CD4-positive, alpha-beta T cell treated with Interleukin-12 subunit alpha and Interleukin-12 subunit beta, for 1 hour (primary cell): Measurements from ENCODE around the gene FOXO1.

Source experiments
- DNase-seq: peaks from one replicate; pipeline ENCODE4 v3.0.0-alpha.2; 2020

The FOXO1 gene

GRCh38 chr13:40635315-40635995 is 31.0 kb downstream of the FOXO1 start:
- no peak for DNase-seq

- DNase-seq = no peak
Observed at GRCh38 chr13:40632915-40633314, 33.5 kb downstream of the FOXO1 start.

- no peak for DNase-seq
Observed at GRCh38 chr13:40631605-40632004, 34.8 kb downstream of the FOXO1 start.

- no peak for DNase-seq
Observed at GRCh38 chr13:40629678-40630384, 36.6 kb downstream of the FOXO1 start.

GRCh38 chr13:40626977-40627376 is 39.5 kb downstream of the FOXO1 start:
- no peak for DNase-seq

GRCh38 chr13:40626561-40626960 is 39.9 kb downstream of the FOXO1 start:
- no peak for DNase-seq

- DNase-seq = no peak
Observed at GRCh38 chr13:40624986-40625385, 41.5 kb downstream of the FOXO1 start.

GRCh38 chr13:40624383-40624782 is 42.1 kb downstream of the FOXO1 start:
- DNase-seq = peak; percentile 30

- no peak for DNase-seq
Observed at GRCh38 chr13:40622761-40623160, 43.7 kb downstream of the FOXO1 start.

GRCh38 chr13:40622246-40622645 is 44.2 kb downstream of the FOXO1 start:
- DNase-seq = no peak

GRCh38 chr13:40619479-40619814 is 47.0 kb downstream of the FOXO1 start:
- DNase-seq = no peak

GRCh38 chr13:40618581-40619478 is 47.6 kb downstream of the FOXO1 start:
- DNase-seq = no peak

- no peak for DNase-seq
Observed at GRCh38 chr13:40617801-40618356, 48.6 kb downstream of the FOXO1 start.

- DNase-seq = no peak
Observed at GRCh38 chr13:40615619-40616018, 50.8 kb downstream of the FOXO1 start.

GRCh38 chr13:40613914-40614313 is 52.5 kb downstream of the FOXO1 start:
- no peak for DNase-seq

GRCh38 chr13:40613192-40613818 is 53.1 kb downstream of the FOXO1 start:
- peak; percentile 77 for DNase-seq

GRCh38 chr13:40612041-40612440 is 54.4 kb downstream of the FOXO1 start:
- no peak for DNase-seq

- no peak for DNase-seq
Observed at GRCh38 chr13:40611635-40612034, 54.8 kb downstream of the FOXO1 start.

GRCh38 chr13:40611004-40611403 is 55.4 kb downstream of the FOXO1 start:
- DNase-seq = no peak

GRCh38 chr13:40609972-40610726 is 56.3 kb downstream of the FOXO1 start:
- DNase-seq = no peak

- no peak for DNase-seq
Observed at GRCh38 chr13:40608308-40608707, 58.1 kb downstream of the FOXO1 start.

GRCh38 chr13:40605573-40605972 is 60.9 kb downstream of the FOXO1 start:
- no peak for DNase-seq
